T-helper 22 cell (primary cell): ENCODE data around the gene ZIC2.
"Not testable (repeated sequence)": the region's sequence is repeated elsewhere in the genome, so short reads cannot be mapped to it uniquely, and the experiment has no call there.

Experiments used
- DNase-seq: peaks from one replicate; pipeline ENCODE4 v3.0.0-alpha.2; 2020; ENCODE audit warnings: low read depth

ZIC2 gene

DNA sequence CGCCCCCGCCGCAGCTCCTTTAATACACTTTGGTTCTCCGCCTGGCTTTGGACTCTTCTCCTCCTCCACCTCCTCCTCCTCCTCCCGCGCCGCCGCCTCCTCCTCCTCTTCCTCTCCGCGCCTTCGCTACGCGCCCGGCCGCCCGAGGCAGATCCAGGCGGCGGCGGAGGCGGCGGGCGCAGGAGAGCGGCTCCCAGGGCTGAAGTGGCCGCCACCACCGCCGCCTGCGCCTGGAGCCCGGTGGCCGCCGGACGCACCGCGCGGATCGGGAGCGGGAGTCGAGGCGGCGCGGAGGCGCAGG, at the start of gene ZIC2:
Gene ZIC2, plus strand, starts transcription at position 50 of the 301 bp plus-strand sequence. CDS start 281 bp downstream, outside the sequence.
- no peak for DNase-seq

GRCh38 chr13:99932912-99933311, 48.7 kb upstream of the ZIC2 start:
- DNase-seq = no peak

DNA sequence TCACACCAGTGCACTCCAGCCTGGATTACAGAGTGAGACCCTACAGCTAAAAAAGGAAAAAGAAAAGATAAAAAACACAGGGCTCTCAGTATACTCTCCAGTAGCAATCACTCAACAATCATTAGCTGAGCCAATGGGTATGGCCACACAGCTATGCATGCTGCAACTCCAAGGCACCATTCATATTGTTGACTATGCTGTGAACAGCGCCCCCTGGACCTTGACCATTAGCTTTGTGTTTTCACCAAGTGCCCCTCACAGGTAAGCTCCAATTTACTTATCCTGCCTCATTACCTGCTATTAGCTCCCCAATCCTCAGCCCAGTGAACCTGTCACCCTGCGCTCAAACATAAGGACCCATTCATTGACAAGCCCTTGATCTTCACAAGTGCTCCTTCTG, 45.8 kb upstream of the ZIC2 start:
- no peak for DNase-seq

DNA sequence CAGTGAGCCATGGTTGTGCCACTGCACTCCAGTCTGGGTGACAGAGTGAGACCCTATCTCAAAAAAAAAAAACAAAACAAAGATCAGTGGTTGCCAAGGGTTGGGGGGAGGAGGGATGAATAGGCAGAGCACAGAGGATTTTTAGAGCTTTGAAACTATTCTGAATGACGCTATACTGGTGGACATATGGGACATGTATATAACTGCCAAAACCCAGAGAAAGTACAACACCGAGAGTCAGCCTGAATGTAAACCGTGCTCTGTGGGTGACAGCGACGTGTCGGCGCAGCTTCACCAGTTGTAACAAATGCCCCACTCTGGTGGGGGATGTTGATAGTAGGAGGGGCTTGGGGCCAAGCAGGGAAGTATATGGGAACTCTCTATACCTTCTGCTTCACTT, 42.9 kb upstream of the ZIC2 start:
- no peak for DNase-seq

DNA sequence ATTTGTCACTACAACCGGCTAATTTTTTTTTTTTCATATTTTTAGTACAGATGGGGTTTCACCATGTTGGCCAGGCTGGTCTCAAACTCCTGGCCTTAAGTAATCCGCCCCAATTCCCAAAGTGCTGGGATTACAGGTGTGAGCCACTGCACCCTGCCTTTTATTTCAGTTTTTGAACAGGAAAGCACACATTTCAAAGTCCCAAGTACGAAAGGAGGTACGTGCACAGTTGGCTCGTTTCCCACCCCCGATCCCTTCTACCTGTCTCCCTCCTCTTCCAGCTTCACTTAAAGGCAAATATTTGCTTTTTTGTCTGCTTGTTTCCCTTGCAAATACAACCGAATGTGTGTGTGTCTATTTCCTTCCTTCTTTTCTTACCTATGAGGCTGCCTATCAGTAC, 40.5 kb upstream of the ZIC2 start:
- no peak for DNase-seq

- no peak for DNase-seq
These were observed 39.7 kb upstream of the ZIC2 start for GRCh38 chr13:99941911-99942310.

DNA sequence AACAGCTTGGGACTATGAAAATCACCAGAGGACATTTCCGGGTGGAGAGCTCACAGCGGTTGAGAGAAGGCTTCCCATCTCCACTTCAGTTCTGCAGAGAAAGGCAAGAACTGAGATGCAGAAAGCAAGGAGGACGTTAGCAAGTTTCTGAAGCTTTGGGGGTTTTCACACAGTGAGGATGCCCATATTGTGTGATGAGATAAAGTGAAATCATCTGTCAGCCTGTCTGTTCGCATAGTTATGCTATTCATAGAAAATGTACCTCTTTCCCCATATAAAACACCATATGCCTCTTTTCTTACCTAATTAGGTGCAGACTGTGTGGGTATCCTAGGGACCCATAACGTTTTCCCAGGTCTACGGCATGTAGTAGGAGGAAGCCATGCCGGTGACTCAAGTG, 37.5 kb upstream of the ZIC2 start:
- no peak for DNase-seq

DNA sequence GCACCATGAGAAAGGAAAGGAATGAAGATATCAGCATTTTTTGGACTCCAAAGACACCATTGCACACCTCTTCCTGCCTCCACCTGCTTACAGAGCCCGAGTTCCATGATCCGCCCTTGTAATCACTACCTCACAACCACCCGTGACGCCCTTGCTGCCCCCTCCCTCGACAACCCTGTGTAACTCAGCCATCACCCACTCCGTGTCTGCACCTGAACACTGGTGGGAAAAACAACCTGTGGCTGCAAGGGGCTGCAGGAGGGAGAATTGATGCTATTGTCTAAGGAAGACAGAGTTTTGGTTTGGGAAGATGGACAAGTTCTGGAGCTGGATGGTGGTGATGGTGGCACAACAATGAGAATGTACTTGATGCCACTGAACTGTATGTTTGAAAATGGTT, 37.0 kb upstream of the ZIC2 start:
- DNase-seq = no peak

DNA sequence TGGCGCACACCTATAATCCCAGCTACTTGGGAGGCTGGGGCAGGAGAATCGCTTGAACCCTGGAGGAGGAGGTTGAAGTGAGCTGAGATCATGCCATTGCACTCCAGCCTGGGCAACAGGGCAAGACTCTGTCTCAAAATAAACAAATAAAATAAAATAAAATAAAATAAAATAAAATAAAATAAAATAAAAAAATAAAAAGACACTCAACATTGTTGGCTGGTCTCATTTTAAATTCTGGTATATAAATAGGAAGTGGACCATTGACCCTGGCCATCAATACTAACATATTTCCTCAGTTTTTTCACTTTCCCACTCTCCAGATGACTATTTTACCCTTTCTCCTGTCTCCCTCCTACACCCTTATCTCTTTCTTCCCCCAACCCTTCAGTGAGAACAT, 36.1 kb upstream of the ZIC2 start:
- not testable (repeated sequence) for DNase-seq

DNA sequence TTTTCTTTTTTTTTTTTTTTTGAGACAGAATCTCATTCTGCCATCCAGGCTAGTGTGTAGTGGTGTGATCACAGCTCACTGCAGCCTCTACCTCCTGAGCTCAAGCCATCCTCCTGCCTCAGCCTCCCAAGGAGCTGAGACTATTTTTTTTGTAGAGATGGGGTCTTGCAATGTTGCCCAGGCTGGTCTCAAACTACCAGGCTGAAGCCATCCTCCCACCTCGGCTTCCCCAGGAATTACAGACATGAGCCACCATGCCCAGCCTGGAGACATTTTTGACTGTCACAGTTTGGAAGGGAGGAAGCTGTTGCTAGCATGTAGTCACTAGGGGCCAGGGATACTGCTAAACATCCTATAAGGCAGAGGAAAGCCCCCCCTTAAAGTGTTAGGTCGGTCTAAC, 33.9 kb upstream of the ZIC2 start:
- no peak for DNase-seq

- no peak for DNase-seq
These were observed 33.2 kb upstream of the ZIC2 start for GRCh38 chr13:99948411-99948810.

- DNase-seq = no peak
These were observed 32.5 kb upstream of the ZIC2 start for GRCh38 chr13:99948907-99949678.

GRCh38 chr13:99949679-99950413, 31.7 kb upstream of the ZIC2 start:
- no peak for DNase-seq

DNA sequence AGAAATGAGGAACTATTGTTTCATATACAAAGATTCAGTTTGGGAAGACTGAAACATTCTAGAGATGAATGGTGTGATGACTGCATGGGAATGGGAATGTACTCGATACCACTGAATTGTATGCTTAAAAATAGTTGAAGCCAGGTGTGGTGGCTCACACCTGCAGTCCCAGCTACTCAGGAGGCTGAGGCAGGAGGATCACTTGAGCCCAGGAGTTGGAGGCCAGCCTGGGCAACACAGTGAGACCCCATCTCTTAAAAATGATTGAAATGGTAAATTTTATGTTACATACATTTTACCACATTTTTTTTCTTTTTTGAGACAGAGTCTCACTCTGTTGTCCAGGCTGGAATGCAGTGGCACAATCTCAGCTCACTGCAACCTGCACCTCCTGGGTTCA, 29.9 kb upstream of the ZIC2 start:
- DNase-seq = not testable (repeated sequence)

DNA sequence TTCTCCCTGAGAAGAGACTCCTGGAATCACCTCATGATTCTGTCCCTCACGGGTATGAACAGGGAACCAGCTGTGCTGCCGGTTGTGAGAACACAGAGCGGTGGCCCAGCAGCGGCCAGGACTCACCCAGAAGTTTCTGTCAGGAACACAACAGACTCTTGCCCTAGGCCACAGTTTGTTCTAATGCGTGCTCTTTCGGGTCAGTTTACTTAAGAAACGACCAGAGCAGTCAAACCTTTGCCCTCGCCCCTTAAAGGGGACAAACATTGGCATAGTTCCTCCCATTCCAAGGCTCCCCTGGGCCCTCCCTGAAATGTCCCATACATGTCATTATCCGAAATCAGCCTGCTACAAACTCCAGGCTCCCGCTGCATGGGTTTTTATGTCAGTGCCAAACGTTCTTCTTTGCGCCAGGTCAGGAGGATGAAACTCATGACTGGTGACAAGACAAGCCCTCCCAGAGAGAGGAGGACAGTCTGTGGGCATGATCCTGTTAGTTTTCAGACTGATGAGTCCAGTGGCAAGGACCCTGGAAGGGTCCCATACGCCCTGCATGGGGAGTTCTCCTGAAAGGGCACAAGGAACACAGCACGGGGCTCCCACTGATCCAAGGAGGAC, 28.3 kb upstream of the ZIC2 start:
- no peak for DNase-seq

- no peak for DNase-seq
These were observed 26.4 kb upstream of the ZIC2 start for GRCh38 chr13:99955107-99955746.

GRCh38 chr13:99955747-99956472, 25.7 kb upstream of the ZIC2 start:
- no peak for DNase-seq

GRCh38 chr13:99956473-99957349, 24.9 kb upstream of the ZIC2 start:
- no peak for DNase-seq

- DNase-seq = no peak
These were observed 23.0 kb upstream of the ZIC2 start for GRCh38 chr13:99958406-99959126.

- no peak for DNase-seq
These were observed 22.5 kb upstream of the ZIC2 start for GRCh38 chr13:99959127-99959539.
